HCT116 (cell line): Measurements from ENCODE around the gene OTOGL. TPM values are rescaled to one million over a fixed set of nuclear protein-coding genes. Genes with fewer than 3 reads are reported as not detected.

ENCODE experiments used
- ATAC-seq: fragments of 200-7000 bp; cut with Tn5 transposase; 2 replicates; pipeline ENCODE4 v1.9.1; 2020; ENCODE audit warnings: mild to moderate bottlenecking, moderate library complexity
- BruUV-seq: library from RNA; stranded (reverse); fragments of 400-500 nt; replicated peaks from 2 replicates; lab custom pipeline; 2021; lab: Mats Ljungman, UMichigan
- CTCF ChIA-PET: fragments of 300-600 bp; sonication (Branson Sonifier 250); formaldehyde crosslinking; loops from one replicate; lab custom pipeline; 2021; ENCODE audit warnings: antibody characterized with exemption; lab: Charles Lee
- POLR2A ChIA-PET: fragments of 300-600, 350-600 bp; sonication (Branson Sonifier 250); formaldehyde crosslinking; loops from one replicate; lab custom pipeline; 2021; ENCODE audit warnings: antibody characterized with exemption; lab: Charles Lee
- RAD21 ChIA-PET, 2 experiments: fragments of 300-600 bp; sonication (Branson Sonifier 250); formaldehyde crosslinking; loops; one replicate each; lab custom pipeline; 2023; ENCODE audit warnings: low total read pairs in 2 of 2; ENCODE audit not compliant: uncharacterized antibody in 2 of 2, unreplicated experiment in 2 of 2, low non-redundant PET in 1 of 2; lab: Charles Lee
- DNase-seq: peaks from one replicate; pipeline ENCODE4 v3.0.0-alpha.2; 2010; ENCODE audit warnings: low read depth, low spot score
- H2AFZ ChIP-seq: fragments of 200-600 bp; shearing (Covaris generic), sonication (generic); 2 replicates; pipeline ENCODE4 v1.6.1; 2017; ENCODE audit warnings: low read depth, mixed run types, mixed read lengths, antibody characterized with exemption, low read length; ENCODE audit not compliant: poor library complexity, severe bottlenecking
- H3K27ac ChIP-seq: 2 replicates; pipeline ENCODE4 v1.5.1; 2012; ENCODE audit warnings: low read depth, low read length
- H3K27me3 ChIP-seq: fragments of 200-600 bp; sonication (generic); 2 replicates; pipeline ENCODE4 v1.6.1; 2016; ENCODE audit warnings: mixed run types, low read length, mixed read lengths; ENCODE audit not compliant: insufficient read depth
- H3K36me3 ChIP-seq, 2 experiments: fragments of 200-500 bp in 1 of 2; fragments of 200-600 bp in 1 of 2; sonication (Bioruptor generic) in 1 of 2; sonication (generic) in 1 of 2; 2 replicates each; pipeline versions ENCODE4 v1.5.1 to v1.6.1; 2014 to 2016; ENCODE audit warnings: low read length in 2 of 2, inconsistent platforms in 1 of 2, mixed read lengths in 1 of 2, mixed run types in 1 of 2; ENCODE audit not compliant: insufficient read depth in 2 of 2, control insufficient read depth in 1 of 2
- H3K4me1 ChIP-seq, 2 experiments: fragments of 200-600 bp in 1 of 2; sonication (generic) in 1 of 2; 2 replicates each; pipeline versions ENCODE4 v1.5.1 to v1.6.1; 2012 to 2017; ENCODE audit warnings: low read length in 2 of 2, inconsistent platforms in 1 of 2, mild to moderate bottlenecking in 1 of 2, mixed read lengths in 1 of 2, mixed run types in 1 of 2, moderate library complexity in 1 of 2; ENCODE audit not compliant: insufficient read depth in 2 of 2, control insufficient read depth in 1 of 2
- H3K4me2 ChIP-seq: fragments of 200-600 bp; sonication (generic); 2 replicates; pipeline ENCODE4 v1.6.1; 2017; ENCODE audit warnings: mixed run types, low read length, mixed read lengths
- H3K4me3 ChIP-seq, 2 experiments: fragments of 200-600 bp in 1 of 2; sonication (generic) in 1 of 2; replicated peaks in 1 of 2; 2 replicates each; pipeline ENCODE4 v1.5.1; 2011 to 2016; ENCODE audit warnings: low read length in 2 of 2, control low read depth in 1 of 2, low read depth in 1 of 2, mild to moderate bottlenecking in 1 of 2, mixed read lengths in 1 of 2, mixed run types in 1 of 2
- H3K79me2 ChIP-seq: fragments of 200-600 bp; sonication (generic); 2 replicates; pipeline ENCODE4 v1.6.1; 2017; ENCODE audit warnings: mild to moderate bottlenecking, mixed run types, low read length, moderate library complexity, mixed read lengths; ENCODE audit not compliant: insufficient read depth
- H3K9ac ChIP-seq: fragments of 200-600 bp; sonication (generic); 2 replicates; pipeline ENCODE4 v1.6.1; 2016; ENCODE audit warnings: low read length, mixed read lengths
- H3K9me2 ChIP-seq: fragments of 200-600 bp; sonication (generic), shearing (Covaris generic); 2 replicates; pipeline ENCODE4 v1.6.1; 2017; ENCODE audit warnings: mixed run types, mild to moderate bottlenecking, moderate library complexity; ENCODE audit not compliant: insufficient read depth
- H3K9me3 ChIP-seq, 2 experiments: fragments of 200-500 bp in 1 of 2; fragments of 200-600 bp in 1 of 2; sonication (Bioruptor generic) in 1 of 2; sonication (generic) in 1 of 2; 2 replicates each; pipeline ENCODE4 v1.6.1; 2014 to 2017; ENCODE audit warnings: low read length in 2 of 2, mixed read lengths in 2 of 2, inconsistent platforms in 1 of 2, low read depth in 1 of 2, mild to moderate bottlenecking in 1 of 2, mixed run types in 1 of 2, moderate library complexity in 1 of 2; ENCODE audit not compliant: control insufficient read depth in 1 of 2, insufficient read depth in 1 of 2
- H4K20me1 ChIP-seq: fragments of 200-600 bp; sonication (generic), shearing (Covaris generic); 2 replicates; pipeline ENCODE4 v1.6.1; 2017; ENCODE audit warnings: mixed run types, mild to moderate bottlenecking, moderate library complexity; ENCODE audit not compliant: insufficient read depth
- ATF3 ChIP-seq: IDR thresholded peaks from 2 replicates; pipeline ENCODE4 v1.6.1; 2012
- CEBPB ChIP-seq: IDR thresholded peaks from 2 replicates; pipeline ENCODE4 v1.6.1; 2012; ENCODE audit warnings: low read depth
- EGR1 ChIP-seq: IDR thresholded peaks from 2 replicates; pipeline ENCODE4 v1.6.1; 2012; ENCODE audit warnings: low read depth
- ELF1 ChIP-seq: IDR thresholded peaks from 2 replicates; pipeline ENCODE4 v1.6.1; 2012; ENCODE audit warnings: low read depth, borderline replicate concordance
- EZH2phosphoT487 ChIP-seq: fragments of 200-600 bp; IDR thresholded peaks from 2 replicates; pipeline ENCODE4 v1.6.1; 2018; ENCODE audit warnings: antibody characterized with exemption, borderline replicate concordance
- FOSL1 ChIP-seq: IDR thresholded peaks from 2 replicates; pipeline ENCODE4 v1.6.1; 2012; ENCODE audit warnings: low read depth
- REST ChIP-seq: IDR thresholded peaks from 2 replicates; pipeline ENCODE4 v1.6.1; 2012; ENCODE audit warnings: low read depth
- SP1 ChIP-seq: IDR thresholded peaks from 2 replicates; pipeline ENCODE4 v1.6.1; 2012; ENCODE audit warnings: low read depth
- TCF7L2 ChIP-seq: IDR thresholded peaks from 2 replicates; pipeline ENCODE4 v1.7.0; 2011; ENCODE audit warnings: borderline replicate concordance, inconsistent platforms; ENCODE audit not compliant: insufficient read depth, insufficient read length; ENCODE audit errors: extremely low read depth
- ZBTB33 ChIP-seq: IDR thresholded peaks from 2 replicates; pipeline ENCODE4 v1.6.1; 2011; ENCODE audit warnings: mild to moderate bottlenecking, low read length, moderate library complexity; ENCODE audit not compliant: insufficient replicate concordance; ENCODE audit errors: extremely low read depth
- intact Hi-C: fragments of 100-400 bp; cut with micrococcal nuclease; formaldehyde crosslinking; loops from 2 replicates; pipeline ENCODE4 v1.10.0; 2022
- total RNA-seq: library from RNA; stranded (reverse); gene quantifications from one replicate; pipeline ENCODE4 v1.2.1, GENCODE V29; 2021; ENCODE audit not compliant: unreplicated experiment
- TF ChIP-seq, protein P1 (sequence below): IDR thresholded peaks from 2 replicates; pipeline ENCODE4 v1.6.1; 2012

OTOGL gene
- total RNA-seq, 1 experiment from 2014 or later = not detected

GRCh38 chr12:80325167-80325959 is 226.0 kb downstream of the OTOGL start:
- Histone ChIP-seq H3K9me2 (no peaks in the 10 kb centered on the region; the same call in 1 of the 2 replicates), H3K9ac (no peak overlapping the region), H3K27me3 (no peaks in the 10 kb centered on the region), H2AFZ (no peak overlapping the region), H3K9me3 (no peaks in the 10 kb centered on the region), H4K20me1 (no peaks in the 10 kb centered on the region), H3K4me3 (no peak overlapping the region), H3K4me2 (no peak overlapping the region), H3K36me3 (no peaks in the 10 kb centered on the region), H3K27ac (no peak overlapping the region), H3K4me1 (peaks cover 0 to 4% of the 10 kb centered on the region in 2 experiments; a peak in 1 of 4 replicates), H3K79me2 (no peaks in the 10 kb centered on the region)
- no peak for TF ChIP-seq ZBTB33
- TF ChIP-seq ATF3 = no peak
- TF ChIP-seq ELF1 = no peak
- TF ChIP-seq CEBPB = no peak
- no peak for TF ChIP-seq EZH2phosphoT487
- no peak for TF ChIP-seq REST
- no peak for TF ChIP-seq SP1
- no peak for TF ChIP-seq EGR1
- no peak for TF ChIP-seq FOSL1
- TF ChIP-seq, protein P1, sequence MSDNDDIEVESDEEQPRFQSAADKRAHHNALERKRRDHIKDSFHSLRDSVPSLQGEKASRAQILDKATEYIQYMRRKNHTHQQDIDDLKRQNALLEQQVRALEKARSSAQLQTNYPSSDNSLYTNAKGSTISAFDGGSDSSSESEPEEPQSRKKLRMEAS = no peak
- no peak for TF ChIP-seq TCF7L2
- intact Hi-C loops = no loop called here
- POLR2A ChIA-PET = no interaction called here
- CTCF ChIA-PET = interaction anchor here (1.0 kb wide), 1 partner anchor 933 kb away, joined by 4 read pairs; no protein-coding TSS in a partner anchor
- RAD21 ChIA-PET = no interaction called here
- ATAC-seq (no peak), DNase-seq (no peak)
- BruUV-seq = no TSS peak
